Mesenchymal stem cell (in vitro differentiated cells and primary cell): ENCODE results near the gene AIFM1.

Experiments used
- DNase-seq: peaks from one replicate; pipeline ENCODE4 v3.0.0-alpha.2; 2013
- H2AFZ ChIP-seq: one replicate; pipeline ENCODE4 v1.6.1; 2013; ENCODE audit warnings: low read depth, mild to moderate bottlenecking, control low read depth, inconsistent platforms, low read length, moderate library complexity
- H2AK5ac ChIP-seq: 2 replicates; pipeline ENCODE4 v1.6.1; 2013; ENCODE audit warnings: low read length, moderate library complexity, mild to moderate bottlenecking, inconsistent platforms; ENCODE audit not compliant: severe bottlenecking
- H2BK120ac ChIP-seq: one replicate; pipeline ENCODE4 v1.6.1; 2013; ENCODE audit warnings: low read depth, mild to moderate bottlenecking, inconsistent platforms, low read length, moderate library complexity
- H2BK12ac ChIP-seq, 2 experiments: one replicate each; pipeline ENCODE4 v1.6.1; 2013; ENCODE audit warnings: inconsistent platforms in 2 of 2, low read length in 2 of 2, mild to moderate bottlenecking in 2 of 2, moderate library complexity in 2 of 2, control low read depth in 1 of 2
- H2BK15ac ChIP-seq: one replicate; pipeline ENCODE4 v1.6.1; 2013; ENCODE audit warnings: mild to moderate bottlenecking, low read depth, inconsistent platforms; ENCODE audit not compliant: poor library complexity, severe bottlenecking
- H2BK5ac ChIP-seq: 2 replicates; pipeline ENCODE4 v1.6.1; 2013; ENCODE audit warnings: low read depth, mild to moderate bottlenecking, low read length, control low read depth, inconsistent platforms; ENCODE audit not compliant: poor library complexity, severe bottlenecking
- H3K14ac ChIP-seq, 2 experiments: one replicate each; pipeline ENCODE4 v1.6.1; 2013; ENCODE audit warnings: inconsistent platforms in 2 of 2, low read length in 2 of 2, control low read depth in 1 of 2, mild to moderate bottlenecking in 1 of 2, moderate library complexity in 1 of 2
- H3K18ac ChIP-seq, 2 experiments: one replicate each; pipeline ENCODE4 v1.6.1; 2013; ENCODE audit warnings: inconsistent platforms in 2 of 2, low read length in 2 of 2, control low read depth in 1 of 2, low read depth in 1 of 2, mild to moderate bottlenecking in 1 of 2
- H3K23ac ChIP-seq, 2 experiments: one replicate each; pipeline ENCODE4 v1.6.1; 2013; ENCODE audit warnings: inconsistent platforms in 2 of 2, low read length in 2 of 2, mild to moderate bottlenecking in 2 of 2, moderate library complexity in 2 of 2, control low read depth in 1 of 2
- H3K27ac ChIP-seq: 2 replicates; pipeline ENCODE4 v1.5.1; 2013; ENCODE audit warnings: mild to moderate bottlenecking, moderate library complexity, low read length, control low read depth, inconsistent platforms; ENCODE audit not compliant: poor library complexity, severe bottlenecking
- H3K27me3 ChIP-seq, 2 experiments: 2 replicates each; pipeline versions ENCODE4 v1.6.1 to v1.7.0; 2013; ENCODE audit warnings: low read length in 2 of 2, mild to moderate bottlenecking in 2 of 2, moderate library complexity in 2 of 2, control low read depth in 1 of 2, inconsistent platforms in 1 of 2; ENCODE audit not compliant: control insufficient read depth in 1 of 2, insufficient read depth in 1 of 2
- H3K36me3 ChIP-seq, 2 experiments: 2 replicates each; pipeline versions ENCODE4 v1.6.1 to v1.7.0; 2013; ENCODE audit warnings: low read length in 2 of 2, control low read depth in 1 of 2, inconsistent platforms in 1 of 2, low read depth in 1 of 2, mild to moderate bottlenecking in 1 of 2; ENCODE audit not compliant: insufficient read depth in 2 of 2, control insufficient read depth in 1 of 2
- H3K4ac ChIP-seq, 2 experiments: one replicate each; pipeline ENCODE4 v1.6.1; 2013; ENCODE audit warnings: inconsistent platforms in 2 of 2, low read length in 2 of 2, mild to moderate bottlenecking in 2 of 2, moderate library complexity in 2 of 2, control low read depth in 1 of 2, low read depth in 1 of 2
- H3K4me1 ChIP-seq: 2 replicates; pipeline ENCODE4 v1.6.1; 2013; ENCODE audit warnings: low read depth, low read length, control low read depth; ENCODE audit not compliant: control insufficient read depth, insufficient read depth
- H3K4me2 ChIP-seq: 2 replicates; pipeline ENCODE4 v1.6.1; 2013; ENCODE audit warnings: low read length, mild to moderate bottlenecking, inconsistent platforms; ENCODE audit not compliant: poor library complexity, severe bottlenecking
- H3K4me3 ChIP-seq, 2 experiments: 2 replicates each; pipeline versions ENCODE4 v1.5.1 to v1.7.0; 2013; ENCODE audit warnings: low read length in 2 of 2, mild to moderate bottlenecking in 2 of 2, control low read depth in 1 of 2, low read depth in 1 of 2; ENCODE audit not compliant: insufficient read depth in 1 of 2
- H3K79me1 ChIP-seq: replicated peaks from 2 replicates; pipeline ENCODE4 v1.6.1; 2013; ENCODE audit warnings: mild to moderate bottlenecking, control low read depth, low read length, inconsistent platforms; ENCODE audit not compliant: poor library complexity, severe bottlenecking
- H3K9ac ChIP-seq: 2 replicates; pipeline ENCODE4 v1.7.0; 2013; ENCODE audit warnings: mild to moderate bottlenecking, low read length, moderate library complexity
- H3K9me3 ChIP-seq: 2 replicates; pipeline ENCODE4 v1.7.0; 2013; ENCODE audit warnings: mild to moderate bottlenecking, low read length; ENCODE audit not compliant: control insufficient read depth
- H4K8ac ChIP-seq: one replicate; pipeline ENCODE4 v1.6.1; 2013; ENCODE audit warnings: inconsistent platforms, mild to moderate bottlenecking, low read length, moderate library complexity
- H4K91ac ChIP-seq: one replicate; pipeline ENCODE4 v1.6.1; 2013; ENCODE audit warnings: mild to moderate bottlenecking, low read length, inconsistent platforms
- WGBS: methylation state at CpG from one replicate; pipeline ENCODE4 v1.1.7; 2013; ENCODE audit warnings: mixed read lengths; 5-methylcytosine and 5-hydroxymethylcytosine counted together

AIFM1 gene

DNA sequence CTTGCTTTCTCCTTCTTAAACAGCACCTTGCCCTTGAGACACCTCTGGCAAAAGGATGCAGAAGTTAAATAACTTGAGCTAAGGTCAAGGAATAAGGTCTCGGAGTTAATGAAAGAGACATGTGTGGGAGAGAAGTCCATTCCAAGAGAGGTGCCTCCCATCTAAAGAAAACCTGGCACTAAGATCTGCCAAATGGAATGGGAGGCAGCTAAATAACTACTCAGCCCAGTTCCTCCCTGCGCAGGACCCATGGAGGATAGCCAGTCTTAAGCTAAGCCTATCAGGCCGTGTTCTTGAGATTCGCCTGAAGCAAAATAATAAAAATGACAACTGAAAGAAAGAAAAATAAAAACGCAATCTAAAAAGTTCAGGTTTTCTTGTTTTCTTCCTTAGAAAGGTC, 34.7 kb downstream of the AIFM1 start:
- H3K14ac ChIP-seq, result no peak overlapping the region
- no peak overlapping the region for H2BK120ac ChIP-seq
- peaks cover 24 to 66% of the 10 kb centered on the region in 2 experiments for H3K36me3 ChIP-seq
- no peak overlapping the region for H4K91ac ChIP-seq
- WGBS, result 100% methylated on average over 2 of the region's 5 CpGs
- H3K27me3 ChIP-seq, result peaks cover 0 to 6% of the 10 kb centered on the region in 2 experiments
- no peak overlapping the region for H3K18ac ChIP-seq
- H2BK5ac ChIP-seq, result no peak overlapping the region
- H2BK15ac ChIP-seq, result no peak overlapping the region
- no peaks in the 10 kb centered on the region for H3K9me3 ChIP-seq
- no peak for DNase-seq
- no peaks in the 10 kb centered on the region for H3K4me1 ChIP-seq
- H3K27ac ChIP-seq, result no peak overlapping the region
- no peak overlapping the region for H2AFZ ChIP-seq
- H4K8ac ChIP-seq, result no peak overlapping the region
- H3K23ac ChIP-seq, result no peak overlapping the region
- H3K4ac ChIP-seq, result no peak overlapping the region
- no peak overlapping the region for H2AK5ac ChIP-seq
- no peak overlapping the region for H3K9ac ChIP-seq
- H3K4me2 ChIP-seq, result no peak overlapping the region
- no peak overlapping the region for H3K4me3 ChIP-seq
- H2BK12ac ChIP-seq, result no peak overlapping the region
- H3K79me1 ChIP-seq, result peaks cover 2% of the 10 kb centered on the region

DNA sequence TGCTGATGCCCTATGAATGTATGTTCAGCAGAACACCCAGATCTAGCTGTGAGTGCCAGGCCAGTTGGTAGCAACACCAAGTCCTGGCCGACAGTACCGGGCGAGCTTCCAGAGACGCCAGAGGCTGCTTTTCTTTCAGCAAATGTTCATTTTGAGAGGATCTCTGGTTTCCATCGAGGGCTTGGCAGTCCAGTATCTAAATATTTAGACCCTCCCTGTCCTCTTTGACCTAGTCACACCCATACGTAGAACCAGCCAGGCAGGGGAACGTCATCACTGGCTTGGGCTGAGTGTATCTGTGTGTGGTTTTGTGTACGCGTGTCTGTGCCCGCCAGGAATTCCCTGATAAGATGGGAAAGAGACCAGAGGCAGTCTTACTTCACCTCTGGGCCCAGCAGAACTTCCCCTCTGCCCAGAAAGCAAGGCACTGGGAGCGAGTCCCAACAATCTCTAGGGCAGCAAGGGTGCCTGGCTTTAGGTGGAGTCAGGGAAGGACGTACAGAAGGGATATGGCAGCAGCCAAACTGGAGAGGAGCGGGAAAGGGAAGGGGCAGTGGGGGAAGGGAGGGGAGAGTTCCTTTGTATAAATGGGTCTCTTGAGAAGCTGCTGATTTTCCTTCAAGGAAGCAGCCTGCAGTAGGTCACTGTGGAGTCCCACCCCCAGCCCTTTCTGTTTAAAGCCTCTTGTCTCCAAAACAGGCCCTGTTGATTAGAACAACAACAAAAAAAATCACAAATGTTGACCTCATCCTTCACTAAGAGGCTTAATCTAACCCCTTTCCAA, 40.4 kb downstream of the AIFM1 start:
- DNase-seq, result peak; percentile 40
- Histone ChIP-seq H2BK5ac (no peak overlapping the region), H3K4me2 (no peak overlapping the region), H3K79me1 (peaks cover 3% of the 10 kb centered on the region), H3K18ac (no peak overlapping the region), H2AFZ (no peak overlapping the region), H2BK120ac (no peak overlapping the region), H4K91ac (no peak overlapping the region), H3K27me3 (peaks cover 0 to 20% of the 10 kb centered on the region in 2 experiments), H3K14ac (no peak overlapping the region), H3K4me3 (no peak overlapping the region), H3K36me3 (peaks cover 27 to 28% of the 10 kb centered on the region in 2 experiments), H3K4ac (no peak overlapping the region), H3K27ac (no peak overlapping the region), H2BK12ac (no peak overlapping the region), H2BK15ac (no peak overlapping the region), H3K9me3 (no peaks in the 10 kb centered on the region), H3K23ac (no peak overlapping the region), H4K8ac (no peak overlapping the region), H3K4me1 (peaks cover 5% of the 10 kb centered on the region), H3K9ac (peak overlapping the region; percentile 60), H2AK5ac (no peak overlapping the region)
- WGBS, result 91% methylated on average over 5 of the region's 13 CpGs

GRCh38 chrX:130124577-130124976, 41.1 kb downstream of the AIFM1 start:
- Histone ChIP-seq H3K4ac (no peak overlapping the region), H3K9ac (peak overlapping the region; percentile 60), H3K4me3 (no peak overlapping the region), H2AFZ (no peak overlapping the region), H3K36me3 (peaks cover 22% of the 10 kb centered on the region in 2 experiments), H2AK5ac (no peak overlapping the region), H4K8ac (no peak overlapping the region), H3K14ac (no peak overlapping the region), H4K91ac (no peak overlapping the region), H3K23ac (no peak overlapping the region), H3K9me3 (no peaks in the 10 kb centered on the region), H2BK15ac (no peak overlapping the region), H3K27ac (no peak overlapping the region), H2BK5ac (no peak overlapping the region), H3K4me1 (peaks cover 7% of the 10 kb centered on the region), H3K27me3 (peaks cover 0 to 20% of the 10 kb centered on the region in 2 experiments), H3K18ac (no peak overlapping the region), H2BK12ac (no peak overlapping the region), H2BK120ac (no peak overlapping the region), H3K79me1 (peaks cover 3% of the 10 kb centered on the region), H3K4me2 (no peak overlapping the region)
- WGBS, result 80% methylated on average over 4 of the region's 4 CpGs
- DNase-seq, result no peak

DNA sequence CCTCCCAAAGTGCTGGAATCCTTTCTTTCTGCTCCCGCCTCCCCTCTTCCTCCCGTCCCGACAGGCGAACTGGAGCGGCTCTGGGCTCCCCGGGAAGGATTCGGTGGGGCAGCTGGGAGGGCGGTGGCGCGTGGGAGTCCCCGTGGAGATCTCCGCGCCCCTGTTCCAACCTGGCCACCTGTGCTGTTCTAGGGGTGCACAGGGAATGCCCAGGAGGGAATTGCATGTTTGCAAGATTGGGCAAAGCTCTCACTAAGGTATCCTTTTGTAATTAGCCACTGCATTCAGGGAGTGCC, 44.2 kb downstream of the AIFM1 start:
- Histone ChIP-seq H3K14ac (no peak overlapping the region), H3K4ac (no peak overlapping the region), H3K36me3 (peaks cover under 1 to 10% of the 10 kb centered on the region in 2 experiments), H3K23ac (no peak overlapping the region), H2BK12ac (peak overlapping the region in 1 of 2 experiments; percentile 69), H3K18ac (peak overlapping the region; percentile 0 to 12), H3K4me3 (peak overlapping the region in 1 of 2 experiments; percentile 63), H4K91ac (no peak overlapping the region), H2AFZ (no peak overlapping the region), H2BK5ac (no peak overlapping the region), H3K79me1 (peaks cover 1% of the 10 kb centered on the region), H3K4me1 (peaks cover 25% of the 10 kb centered on the region), H3K9me3 (no peaks in the 10 kb centered on the region), H3K27ac (no peak overlapping the region), H3K27me3 (peaks cover 0 to 16% of the 10 kb centered on the region in 2 experiments), H2BK120ac (no peak overlapping the region), H4K8ac (peak overlapping the region; percentile 49), H2BK15ac (peak overlapping the region; percentile 69), H2AK5ac (no peak overlapping the region), H3K4me2 (no peak overlapping the region), H3K9ac (peak overlapping the region; percentile 74)
- WGBS, result 69% methylated on average over 5 of the region's 13 CpGs
- no peak for DNase-seq
